Activated CD8-positive, alpha-beta T cell treated with anti-CD3 and anti-CD28 coated beads for 36 hours (primary cell): Measurements from ENCODE around the gene PTRH2. TPM values are rescaled to one million over a fixed set of nuclear protein-coding genes. Genes with fewer than 3 reads are reported as not detected.
"Not testable (repeated sequence)": the region's sequence is repeated elsewhere in the genome, so short reads cannot be mapped to it uniquely, and the experiment has no call there.

ENCODE experiments used
- ATAC-seq: fragments of 200-7000 bp; cut with Tn5 transposase; one replicate; pipeline ENCODE4 v1.10.0; 2021; ENCODE audit warnings: mild to moderate bottlenecking, moderate library complexity
- CTCF ChIA-PET: fragments of 350-600 bp; sonication (Branson Sonifier 250); formaldehyde crosslinking; loops from one replicate; lab custom pipeline; 2021; ENCODE audit warnings: antibody characterized with exemption; lab: Charles Lee
- POLR2A ChIA-PET: fragments of 350-600 bp; sonication (Branson Sonifier 250); formaldehyde crosslinking; loops from one replicate; lab custom pipeline; 2021; ENCODE audit warnings: antibody characterized with exemption; lab: Charles Lee
- DNase-seq: peaks from one replicate; pipeline ENCODE4 v3.0.0-alpha.2; 2020
- H3K27ac Mint-ChIP-seq: one replicate; pipeline ENCODE4 v1.8.0; 2021; ENCODE audit warnings: mild to moderate bottlenecking, mixed read lengths
- H3K27me3 Mint-ChIP-seq: one replicate; pipeline ENCODE4 v1.8.0; 2021; ENCODE audit warnings: mixed read lengths
- H3K36me3 Mint-ChIP-seq: one replicate; pipeline ENCODE4 v1.8.0; 2021; ENCODE audit warnings: low read depth, mixed read lengths
- H3K4me1 Mint-ChIP-seq: one replicate; pipeline ENCODE4 v1.8.0; 2021; ENCODE audit warnings: low read depth, mixed read lengths
- H3K4me3 Mint-ChIP-seq: one replicate; pipeline ENCODE4 v1.8.0; 2021; ENCODE audit warnings: mild to moderate bottlenecking, moderate library complexity, mixed read lengths
- H3K9me3 Mint-ChIP-seq: one replicate; pipeline ENCODE4 v1.8.0; 2021; ENCODE audit warnings: mixed read lengths
- CTCF ChIP-seq: fragments of 200-600 bp; IDR thresholded peaks from one replicate; pipeline ENCODE4 v1.8.0; 2022; ENCODE audit warnings: antibody characterized with exemption, mild to moderate bottlenecking
- intact Hi-C: fragments of 100-400 bp; cut with micrococcal nuclease; formaldehyde crosslinking; loops from one replicate; pipeline ENCODE4 v1.10.0; 2022
- total RNA-seq, 2 experiments: library from RNA; stranded (reverse); gene quantifications; one replicate each; pipeline ENCODE4 v1.2.3, GENCODE V29; 2021

PTRH2 gene
- total RNA-seq, 2 experiments from 2014 or later, result 34.2 to 37.4 TPM

GRCh38 chr17:59666235-59666634, 41.0 kb downstream of the PTRH2 start:
- no peak for ATAC-seq
- H3K9me3 Mint-ChIP-seq, result no peaks in the 10 kb centered on the region

GRCh38 chr17:59656624-59657023, 50.6 kb downstream of the PTRH2 start:
- H3K27ac Mint-ChIP-seq, H3K4me1 Mint-ChIP-seq, ATAC-seq, intact Hi-C loops, DNase-seq, H3K9me3 Mint-ChIP-seq, H3K27me3 Mint-ChIP-seq, H3K4me3 Mint-ChIP-seq, POLR2A ChIA-PET: not testable (repeated sequence)
- CTCF ChIA-PET, result interaction anchor here (1.4 to 1.8 kb wide), 4 partner anchors 14 to 380 kb away, joined by 3 to 4 read pairs (median 4); no protein-coding TSS in a partner anchor
- H3K36me3 Mint-ChIP-seq, result peaks cover 42% of the 10 kb centered on the region

More at GRCh38 chr17:59666235-59666634, 41.0 kb downstream of the PTRH2 start:
- Mint-ChIP-seq H3K4me3 (no peak overlapping the region), H3K27me3 (no peaks in the 10 kb centered on the region), H3K27ac (no peak overlapping the region), H3K36me3 (peaks cover 41% of the 10 kb centered on the region), H3K4me1 (peaks cover 26% of the 10 kb centered on the region)
- TF ChIP-seq CTCF, result no peak
- ChIA-PET POLR2A (interaction anchor here (1.2 kb wide), 1 partner anchor 9 kb away, joined by 3 read pairs; no protein-coding TSS in a partner anchor), CTCF (interaction anchor here (0.9 to 1.8 kb wide), 2 partner anchors 8 to 145 kb away, joined by 3 read pairs; no protein-coding TSS in a partner anchor)
- DNase-seq, result no peak
- intact Hi-C loops, result loop anchor here (5.0 kb wide), 1 partner anchor 36 kb away; no protein-coding TSS in a partner anchor

- Mint-ChIP-seq H3K27ac (no peak overlapping the region), H3K36me3 (peaks cover 60% of the 10 kb centered on the region), H3K4me1 (peaks cover 25% of the 10 kb centered on the region), H3K9me3 (no peaks in the 10 kb centered on the region), H3K27me3 (no peaks in the 10 kb centered on the region), H3K4me3 (no peak overlapping the region)
- POLR2A ChIA-PET, result interaction anchor here (0.8 kb wide), 1 partner anchor 45 kb away, joined by 3 read pairs; no protein-coding TSS in a partner anchor
- intact Hi-C loops, result no loop called here
- TF ChIP-seq CTCF, result no peak
- ATAC-seq (no peak), DNase-seq (no peak)
- CTCF ChIA-PET, result interaction anchor here (1.3 kb wide), 1 partner anchor 9 kb away, joined by 3 read pairs; no protein-coding TSS in a partner anchor
These were observed 55.1 kb downstream of the PTRH2 start for GRCh38 chr17:59652119-59652518.

- Mint-ChIP-seq H3K4me3 (no peak overlapping the region), H3K36me3 (peaks cover 66% of the 10 kb centered on the region), H3K9me3 (no peaks in the 10 kb centered on the region), H3K27me3 (no peaks in the 10 kb centered on the region), H3K4me1 (peaks cover 28% of the 10 kb centered on the region), H3K27ac (no peak overlapping the region)
- ChIA-PET CTCF (interaction anchor here (1.3 kb wide), 1 partner anchor 10 kb away, joined by 3 read pairs; no protein-coding TSS in a partner anchor), POLR2A (interaction anchor here (0.8 kb wide), 1 partner anchor 46 kb away, joined by 3 read pairs; no protein-coding TSS in a partner anchor)
- intact Hi-C loops, result no loop called here
- DNase-seq (no peak), ATAC-seq (peak; percentile 39)
- no peak for TF ChIP-seq CTCF
These were observed 55.9 kb downstream of the PTRH2 start for GRCh38 chr17:59651346-59651745.

- H3K4me3 Mint-ChIP-seq, result no peak overlapping the region
- no peak overlapping the region for H3K27ac Mint-ChIP-seq
- ChIA-PET POLR2A (no interaction called here), CTCF (interaction anchor here (0.6 to 1.3 kb wide), 2 partner anchors 10 to 1795 kb away, joined by 3 read pairs; no protein-coding TSS in a partner anchor)
- peak; percentile 13 for DNase-seq
- no peak for TF ChIP-seq CTCF
- intact Hi-C loops, result no loop called here
- H3K27me3 Mint-ChIP-seq, result no peaks in the 10 kb centered on the region
- peaks cover 28% of the 10 kb centered on the region for H3K4me1 Mint-ChIP-seq
- H3K36me3 Mint-ChIP-seq, result peaks cover 63% of the 10 kb centered on the region
- H3K9me3 Mint-ChIP-seq, result no peaks in the 10 kb centered on the region
- no peak for ATAC-seq
These were observed 56.6 kb downstream of the PTRH2 start for GRCh38 chr17:59650642-59651041.
